ENCODE results near the gene NAALADL1.

Gene NAALADL1

DNA sequence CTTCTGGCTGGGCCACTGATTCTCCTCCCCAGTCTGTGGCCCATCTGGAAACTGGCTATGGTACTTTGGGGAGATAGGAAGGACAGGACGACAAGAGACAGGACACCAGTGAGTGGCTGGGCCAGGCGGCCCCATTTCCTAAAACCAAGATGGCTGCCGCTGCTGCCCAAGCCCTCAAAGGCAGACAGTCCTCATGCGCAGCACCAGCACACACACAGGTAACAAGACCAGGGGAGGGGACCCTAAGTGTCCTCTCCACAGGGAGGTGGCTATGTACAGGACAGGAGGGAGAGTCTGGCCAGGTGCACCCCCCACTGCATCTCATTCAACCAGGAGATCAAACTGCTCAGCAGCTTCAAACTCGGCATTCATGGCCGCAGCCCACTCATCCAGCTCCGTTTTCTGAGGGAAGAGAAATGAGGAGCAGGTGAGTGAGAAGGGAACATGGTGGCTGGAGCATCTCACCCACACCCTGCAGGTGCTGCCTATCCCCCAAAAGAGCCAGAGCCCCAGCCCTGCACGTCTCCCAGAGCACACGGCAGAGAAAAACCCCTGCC is 20.5 kb upstream of the NAALADL1 start:
- no peak for DNase-seq

DNA sequence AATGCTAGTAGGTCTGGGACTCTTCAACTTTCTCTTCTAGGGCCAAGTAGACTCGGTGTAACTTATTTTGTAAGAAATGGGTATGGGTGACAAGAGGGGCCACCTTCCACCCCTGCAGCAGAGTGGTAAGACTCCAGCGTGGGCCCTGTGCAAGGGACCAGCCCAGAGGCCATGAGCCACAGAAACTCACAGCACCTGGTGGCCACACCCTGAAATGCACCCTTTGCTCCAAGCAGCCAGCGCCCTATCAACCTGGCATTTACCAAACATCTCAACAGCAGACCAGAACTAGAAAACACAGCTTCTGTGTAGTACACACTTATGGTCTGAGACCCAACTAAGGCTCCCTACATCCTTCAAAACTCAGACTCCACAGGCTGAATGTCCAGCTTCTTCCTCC is 19.8 kb upstream of the NAALADL1 start:
- DNase-seq: peak; percentile 72

DNA sequence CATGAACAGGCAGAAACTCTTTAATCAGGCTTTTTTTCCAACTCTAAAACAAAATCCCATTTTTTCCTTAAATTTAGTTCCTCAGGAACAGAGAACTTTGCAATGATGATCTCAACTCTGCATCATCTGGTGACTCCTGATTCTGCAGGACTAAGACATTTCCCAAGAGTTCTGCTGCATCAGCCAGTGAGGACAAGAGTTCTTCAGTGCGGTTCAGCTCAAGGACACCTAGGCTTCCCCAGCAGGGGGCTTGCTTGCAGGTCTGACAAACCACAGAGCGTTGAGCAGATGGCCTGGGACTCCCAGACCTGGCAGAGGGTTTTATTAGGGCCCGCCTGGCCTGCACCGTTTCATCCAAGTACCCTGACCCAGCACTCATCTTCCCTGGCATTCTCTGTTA is 19.1 kb upstream of the NAALADL1 start:
- no peak for DNase-seq

DNA sequence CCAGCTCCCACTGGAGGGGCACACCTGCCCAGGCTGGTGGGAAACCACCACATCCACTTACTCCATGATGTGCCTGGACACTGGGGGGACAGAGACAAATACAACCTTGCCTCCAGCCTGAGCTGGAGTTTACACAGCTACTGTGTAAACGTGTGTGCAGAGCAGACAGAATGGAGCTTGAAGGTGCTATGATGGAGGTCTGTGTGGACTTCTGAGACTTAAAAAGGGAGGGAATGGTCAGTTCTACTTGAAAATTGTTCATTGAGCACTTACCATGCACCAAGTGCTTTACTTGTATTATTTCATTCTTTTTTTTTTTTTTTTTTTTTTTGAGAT is 14.2 kb upstream of the NAALADL1 start:
- DNase-seq: no peak

DNA sequence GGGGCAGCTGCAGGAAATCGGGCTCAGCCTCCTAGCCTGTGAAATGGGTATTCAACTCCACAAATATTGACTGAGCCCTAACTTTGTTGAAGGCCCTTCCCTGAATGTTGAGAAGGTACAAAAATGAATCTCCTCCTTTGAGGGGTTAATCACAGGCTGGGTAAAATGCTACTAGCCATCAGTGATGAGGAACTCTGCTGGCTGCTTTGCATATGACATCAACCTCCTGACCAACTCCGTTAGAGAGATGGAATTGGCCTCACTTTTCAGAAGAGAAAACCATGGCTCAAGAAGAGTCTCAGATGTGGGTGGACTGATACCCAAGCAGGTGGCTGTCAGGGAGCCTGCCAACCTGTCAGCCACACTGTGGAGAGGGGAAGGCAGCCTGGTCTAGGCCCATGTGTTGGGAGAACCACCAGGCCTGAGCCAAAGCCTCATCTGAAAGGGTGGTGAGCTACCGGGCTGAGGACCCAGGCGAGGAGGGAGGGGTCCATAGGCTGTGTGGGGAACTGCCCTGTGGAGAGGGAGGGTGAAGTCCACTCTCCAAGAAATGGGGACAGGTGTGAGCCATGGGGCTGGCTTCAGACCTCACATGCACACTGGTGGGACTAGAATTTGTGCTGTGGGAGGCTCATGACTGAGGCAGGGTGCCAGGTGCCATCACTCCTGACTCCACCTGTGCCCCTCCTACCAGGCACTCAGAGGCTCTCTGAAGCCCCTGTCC is 13.7 kb upstream of the NAALADL1 start:
- DNase-seq: no peak

DNA sequence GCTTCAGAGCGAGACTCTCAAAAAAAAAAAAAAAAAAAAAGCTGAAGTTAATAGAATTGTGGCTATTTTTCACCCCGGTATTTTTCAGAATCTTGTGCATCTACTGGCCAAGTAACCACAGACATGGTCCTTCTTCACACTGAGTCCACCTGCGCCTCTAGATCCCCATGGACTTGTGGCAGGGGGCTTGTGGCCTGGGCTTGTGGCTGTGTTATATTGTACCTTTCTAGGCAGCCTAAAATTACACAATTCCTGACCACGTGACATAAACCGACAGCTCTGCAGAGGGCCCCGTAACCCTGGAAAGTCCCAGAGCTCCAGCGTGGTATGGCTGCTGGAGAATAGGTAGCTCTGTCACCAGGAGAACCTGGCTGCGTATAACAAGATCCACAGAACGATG is 10.9 kb upstream of the NAALADL1 start:
- DNase-seq: no peak

DNA sequence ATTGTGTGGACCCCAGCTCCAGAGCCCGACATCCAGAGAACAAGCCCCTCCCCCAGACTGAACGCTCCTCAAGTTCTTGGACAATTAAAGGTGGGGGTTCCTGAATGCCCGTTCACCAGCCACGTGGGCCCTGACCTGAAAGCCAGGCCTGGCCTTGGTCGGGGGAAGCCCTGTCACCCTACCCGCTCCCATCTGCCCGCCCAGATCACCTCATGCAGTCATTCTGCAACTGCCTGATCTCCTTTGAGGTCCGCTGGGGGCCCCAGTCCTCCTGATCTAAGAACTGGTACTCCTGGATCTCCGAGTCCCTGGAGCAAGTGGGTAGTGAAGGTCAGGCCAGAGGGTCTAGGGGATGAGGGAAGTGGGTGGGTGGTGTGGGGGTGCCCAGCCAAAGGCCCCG is 9.1 kb upstream of the NAALADL1 start:
- DNase-seq: no peak

DNA sequence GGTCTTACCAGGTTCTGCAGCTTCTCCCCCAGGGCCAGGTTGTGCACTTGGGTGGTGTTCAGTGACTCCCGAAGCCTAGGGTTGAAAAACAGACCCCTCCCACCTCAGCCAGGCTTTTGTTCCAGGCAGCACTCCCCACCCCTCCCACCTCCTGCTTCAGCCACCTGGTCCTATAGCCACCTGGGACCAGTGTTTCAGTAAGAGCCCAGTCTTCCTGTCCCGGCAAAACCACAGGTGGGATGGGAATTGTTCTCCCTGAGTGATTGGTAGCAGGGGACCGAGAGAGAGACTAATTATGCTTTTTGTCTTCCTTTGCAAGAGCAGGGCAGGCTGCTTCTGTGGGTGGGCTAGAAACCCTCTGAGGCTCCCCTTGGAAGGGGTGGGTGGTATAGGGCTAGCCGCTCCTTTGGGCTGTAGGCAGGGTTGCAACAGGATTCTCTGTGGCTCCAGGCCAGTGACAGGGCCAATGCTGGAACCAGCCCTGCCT is 8.5 kb upstream of the NAALADL1 start:
- no peak for DNase-seq

DNA sequence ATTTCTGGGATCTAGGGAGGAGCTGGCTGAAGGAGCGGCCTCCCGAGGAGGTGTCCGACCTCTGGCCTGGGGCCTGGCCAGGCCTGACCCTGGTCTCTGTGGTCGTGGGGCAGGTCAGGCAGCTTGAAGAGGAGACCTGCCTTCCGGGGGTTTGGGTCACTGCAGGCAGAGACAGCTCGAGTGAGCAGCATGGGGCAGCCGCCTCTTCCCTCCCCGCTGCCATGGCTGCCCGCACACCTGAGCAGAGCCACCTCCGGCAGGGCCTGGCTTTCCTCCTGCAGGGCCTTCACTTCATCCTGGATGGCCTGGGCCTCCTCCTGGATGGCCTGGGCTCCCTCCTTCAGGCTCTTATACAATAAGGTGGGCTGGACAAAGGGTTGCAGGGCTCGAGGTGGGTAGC is 8.0 kb upstream of the NAALADL1 start:
- no peak for DNase-seq

DNA sequence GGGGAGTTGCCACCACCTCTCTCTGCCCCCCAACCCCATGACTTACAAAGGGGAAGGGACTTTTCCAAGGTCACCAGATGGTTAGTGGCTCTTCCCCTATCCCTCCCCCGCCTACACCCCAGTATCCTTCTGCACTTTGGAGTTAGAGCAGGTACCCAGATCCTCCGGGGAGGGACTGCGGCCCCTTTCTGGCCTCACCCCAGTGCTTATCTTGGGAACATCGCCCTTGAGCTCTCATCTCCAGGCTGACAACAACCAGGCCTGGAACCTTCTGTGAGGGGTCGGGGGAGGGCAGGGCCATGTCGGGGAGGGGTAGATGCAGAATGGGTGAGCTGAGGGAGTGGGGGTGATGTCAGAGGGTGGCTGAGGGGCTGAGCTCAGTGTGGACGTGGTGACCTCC is 7.5 kb upstream of the NAALADL1 start:
- no peak for DNase-seq

DNA sequence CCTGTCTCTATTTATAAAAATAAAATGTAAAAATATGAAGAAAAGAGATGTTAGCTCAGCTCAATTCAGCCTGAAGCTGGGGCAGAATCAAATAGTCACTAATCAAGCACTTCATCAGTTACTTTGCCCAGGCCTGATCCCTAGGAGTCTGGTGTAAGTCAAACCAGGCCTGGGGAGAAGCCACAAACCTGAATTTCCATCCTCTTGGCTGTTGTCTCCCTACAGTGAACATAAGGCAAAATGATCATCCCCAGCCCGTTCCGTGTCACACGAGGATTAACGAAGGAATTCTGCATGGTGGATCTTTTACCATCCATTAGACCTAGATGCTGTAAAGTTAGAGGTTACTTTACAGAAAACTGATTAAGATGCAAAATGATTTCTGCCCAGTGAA is 6.5 kb upstream of the NAALADL1 start:
- no peak for DNase-seq

DNA sequence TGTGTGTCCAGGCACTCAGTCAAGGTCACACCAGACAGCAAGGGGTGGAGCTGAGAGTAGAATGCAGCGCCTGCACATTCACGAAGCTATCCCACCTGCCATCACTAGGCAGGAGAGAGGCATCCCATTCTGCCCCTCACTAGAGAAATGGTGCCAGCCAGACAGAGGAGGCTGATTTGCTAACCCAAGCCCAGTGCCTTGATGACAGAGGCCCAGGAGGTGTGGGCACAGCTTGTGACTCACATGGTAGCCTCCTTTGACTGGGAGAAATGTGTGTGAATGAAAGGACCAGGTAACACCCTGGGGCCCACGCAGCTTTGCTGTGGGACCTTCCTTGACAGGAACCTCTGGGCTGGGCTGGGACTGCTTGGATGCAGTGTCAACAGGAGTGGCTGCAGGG is 5.2 kb upstream of the NAALADL1 start:
- no peak for DNase-seq

DNA sequence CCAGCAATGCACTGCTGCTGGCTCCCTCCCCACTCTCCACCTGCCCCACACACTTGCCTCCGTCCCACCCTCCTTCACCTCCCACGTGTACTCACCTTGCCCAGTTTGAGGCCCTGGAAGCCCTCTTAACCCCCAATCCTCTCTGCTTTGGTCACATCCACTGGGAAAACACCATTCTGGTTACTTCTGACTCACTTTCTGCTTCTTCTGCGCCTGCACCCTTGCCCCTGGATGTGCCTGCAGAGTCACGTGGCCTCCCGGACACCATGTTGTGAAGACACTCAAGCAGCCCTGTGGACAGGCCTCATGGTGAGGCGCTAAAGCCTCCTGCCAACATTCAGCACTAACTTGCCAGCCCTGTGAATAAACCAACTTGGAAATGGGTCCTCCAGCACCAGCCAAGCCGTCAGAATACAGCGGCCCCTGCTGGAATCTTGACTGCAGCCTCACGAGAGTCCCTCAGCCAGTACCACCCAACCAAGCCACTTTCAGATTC is 2.6 kb upstream of the NAALADL1 start:
- DNase-seq: no peak

DNA sequence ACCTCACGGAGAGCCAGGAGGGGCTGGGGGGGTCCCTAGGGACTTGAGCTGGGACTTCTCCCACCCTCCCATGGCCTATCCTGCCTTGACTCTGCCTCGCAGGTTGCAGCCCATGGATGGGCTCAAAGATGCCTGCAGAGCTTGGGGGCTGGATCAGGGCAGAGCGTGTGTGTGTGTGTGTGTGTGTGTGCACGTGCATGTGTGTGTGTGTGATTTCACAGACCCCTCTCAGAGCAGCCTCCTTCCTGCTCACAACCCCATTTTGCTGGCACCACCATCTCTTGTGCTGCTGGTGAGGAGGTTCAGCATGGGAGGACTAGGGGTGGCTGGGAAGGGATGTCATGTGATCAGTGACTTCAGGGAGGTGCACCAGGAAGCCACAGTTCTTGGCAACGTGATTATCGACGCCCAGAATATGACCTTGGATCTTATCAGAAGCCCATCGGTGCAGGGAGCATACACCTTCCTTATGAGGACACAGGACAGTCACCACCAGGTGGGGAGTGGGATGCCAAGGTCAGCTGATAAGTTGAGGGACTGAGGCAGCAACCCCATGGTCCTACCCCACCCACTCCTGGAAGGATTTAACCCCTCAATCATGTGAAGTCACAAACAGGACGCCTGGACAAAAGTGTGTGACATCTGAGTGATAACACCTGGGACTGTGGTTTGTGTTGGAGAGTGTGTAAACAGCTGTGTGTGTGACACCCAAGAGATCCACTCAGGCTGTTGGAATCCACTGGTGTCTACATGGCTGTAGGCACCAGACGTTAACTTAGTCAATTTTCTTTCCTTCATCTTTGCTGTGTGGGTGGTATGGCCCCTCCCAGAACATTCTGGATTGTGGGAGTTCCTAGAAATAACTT is 1.8 kb upstream of the NAALADL1 start:
- DNase-seq: no peak

DNA sequence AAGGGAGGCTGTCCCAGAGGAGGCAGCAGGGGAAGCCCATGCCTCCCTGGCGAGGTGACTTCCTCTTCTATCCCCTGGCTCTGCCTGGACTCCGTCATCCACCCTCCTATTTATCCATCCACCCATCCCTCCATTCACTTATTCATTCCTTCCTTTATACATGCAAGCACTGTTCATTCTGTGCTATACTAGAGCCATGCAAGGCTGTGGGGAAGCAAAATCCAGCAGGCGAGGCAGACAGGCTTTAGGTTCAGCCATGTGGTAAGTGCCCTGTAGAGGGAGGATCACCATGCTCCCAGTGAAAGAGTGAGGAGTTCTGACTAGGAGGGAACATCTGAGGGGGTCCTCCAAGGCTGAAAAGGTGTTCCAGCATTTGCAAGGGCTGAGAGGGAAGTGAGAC is 1.2 kb upstream of the NAALADL1 start:
- no peak for DNase-seq

DNA sequence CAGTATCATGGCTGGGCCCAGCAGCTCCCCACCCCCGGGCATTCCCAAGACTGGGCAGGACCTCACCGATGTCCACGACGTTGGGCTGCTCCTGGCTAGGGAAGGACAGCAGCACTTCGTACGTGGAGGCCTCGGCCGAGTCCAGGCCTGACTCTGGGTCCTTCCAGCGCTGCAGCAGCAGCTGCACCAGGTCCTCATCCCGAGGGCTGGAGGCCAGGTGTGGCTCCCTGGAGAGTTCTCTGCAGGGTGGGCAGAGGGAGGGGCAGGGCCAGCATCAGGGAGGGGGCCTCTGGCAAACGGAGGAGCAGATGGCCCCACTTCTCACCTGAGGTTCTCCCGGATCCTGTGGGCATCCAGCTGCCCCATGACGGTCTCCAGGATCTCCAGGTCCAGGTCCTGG is 341 bp downstream of the NAALADL1 start:
- no peak for DNase-seq

DNA sequence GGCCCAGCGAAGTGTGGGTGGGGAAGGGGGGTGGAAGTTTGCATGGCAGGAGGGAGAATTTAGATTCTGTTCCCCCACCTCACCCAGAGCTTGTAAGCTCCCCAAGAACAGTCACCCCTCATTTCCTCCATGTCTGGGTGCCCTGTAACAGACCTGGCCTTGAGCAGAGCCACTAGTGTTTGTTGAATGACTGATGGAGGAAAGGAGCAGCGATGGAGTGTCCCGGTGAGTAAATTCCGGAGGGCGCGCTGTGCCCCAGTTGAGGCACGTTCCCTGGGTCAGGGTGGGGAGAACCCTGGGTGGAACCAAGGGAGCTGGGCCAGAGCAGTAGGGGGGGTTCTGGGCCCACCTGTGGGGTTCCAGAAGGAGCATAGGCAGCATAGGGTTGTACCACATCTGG is 827 bp downstream of the NAALADL1 start:
- DNase-seq: no peak

DNA sequence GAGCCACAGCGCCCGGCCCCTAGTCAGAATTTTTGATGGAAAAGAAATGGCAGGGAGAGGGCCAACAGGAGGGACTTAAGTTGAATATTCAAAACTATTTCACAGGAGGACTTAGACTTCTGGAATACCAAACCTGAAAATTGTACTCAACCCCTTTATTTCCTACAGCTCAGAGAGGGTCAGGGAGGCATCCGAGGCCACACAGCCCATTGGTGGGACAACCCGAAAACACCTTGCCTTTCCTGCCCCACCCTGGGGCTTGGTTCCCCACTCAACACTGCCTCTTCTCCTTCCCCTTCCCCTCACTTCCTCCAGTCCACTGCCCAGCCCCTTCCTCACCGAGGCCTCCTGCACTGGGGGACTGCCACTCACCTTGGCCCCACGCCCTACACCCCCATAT is 1.4 kb downstream of the NAALADL1 start:
- no peak for DNase-seq

DNA sequence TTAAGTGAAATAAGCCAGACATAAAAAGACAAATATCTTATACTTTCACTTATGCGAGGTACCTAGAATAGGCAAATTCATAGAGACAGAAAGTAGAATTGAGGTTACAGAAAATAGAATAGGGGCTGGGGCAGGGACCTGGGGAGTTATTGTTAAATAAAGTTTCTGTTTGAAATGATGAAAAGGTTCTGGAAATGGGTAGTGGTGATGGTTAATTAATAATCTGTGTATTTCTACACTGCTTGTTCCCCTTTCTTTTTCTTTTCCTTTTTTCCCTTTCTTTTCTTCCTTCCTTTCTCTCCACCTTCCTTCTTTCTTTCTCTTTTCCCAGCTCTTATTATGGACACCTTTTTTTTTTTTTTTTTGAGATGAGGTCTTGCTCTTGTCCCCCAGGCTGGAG is 2.8 kb downstream of the NAALADL1 start:
- DNase-seq: no peak

DNA sequence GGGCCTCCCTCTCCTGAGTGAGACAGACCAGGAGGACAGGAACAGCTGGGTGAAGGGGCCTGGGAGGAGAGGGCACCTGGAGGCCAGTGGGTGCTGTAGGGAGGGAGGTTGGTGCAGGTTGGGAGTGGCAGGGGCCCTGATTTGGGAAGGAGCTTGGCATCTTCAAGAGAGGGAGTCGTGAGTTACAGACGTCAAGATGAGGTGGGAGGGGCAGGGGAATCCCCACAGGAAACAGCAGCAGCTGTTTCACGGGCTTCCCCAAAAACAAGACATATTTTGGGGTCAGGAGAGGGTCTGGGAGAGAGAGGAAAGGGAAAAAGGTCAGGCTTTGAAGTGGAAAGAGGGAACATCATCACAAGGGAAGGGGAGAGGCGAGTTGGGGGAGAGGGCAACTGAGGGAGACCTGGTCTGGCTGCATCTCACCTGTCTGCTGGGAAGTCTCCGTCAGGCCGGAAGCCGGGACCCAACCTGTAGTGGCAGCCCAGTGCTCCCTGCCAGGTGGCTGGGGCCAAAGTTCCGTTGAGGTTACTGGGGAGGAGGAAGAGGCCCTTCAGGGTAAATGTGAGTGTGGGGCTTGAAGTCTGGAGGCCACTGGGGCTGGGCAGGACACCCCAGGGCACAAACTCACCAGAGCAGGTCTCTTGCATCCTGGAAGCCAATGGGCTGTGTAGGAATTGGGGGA is 4.4 kb downstream of the NAALADL1 start:
- peak; percentile 22 for DNase-seq

DNA sequence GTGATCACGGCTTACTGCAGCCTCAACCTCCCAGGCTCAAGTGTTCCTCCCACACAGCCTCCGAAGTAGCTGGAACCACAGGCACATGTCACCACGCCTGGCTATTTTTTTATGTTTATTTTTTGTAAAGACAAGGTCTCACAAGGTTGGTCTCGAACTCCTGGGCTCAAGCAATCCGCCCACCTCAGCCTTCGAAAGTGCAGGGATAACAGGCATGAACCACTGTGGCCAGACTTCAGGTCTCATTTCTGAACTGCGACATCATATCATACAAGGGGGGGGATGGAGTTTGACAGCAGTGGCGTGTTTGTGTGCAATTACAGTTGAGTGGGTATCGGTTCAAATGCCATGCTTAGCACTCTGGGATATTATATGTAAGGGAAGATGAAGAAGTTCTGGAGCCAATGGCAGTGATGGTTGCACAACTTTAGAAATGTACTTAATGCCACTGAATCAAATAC is 6.9 kb downstream of the NAALADL1 start:
- DNase-seq: no peak

DNA sequence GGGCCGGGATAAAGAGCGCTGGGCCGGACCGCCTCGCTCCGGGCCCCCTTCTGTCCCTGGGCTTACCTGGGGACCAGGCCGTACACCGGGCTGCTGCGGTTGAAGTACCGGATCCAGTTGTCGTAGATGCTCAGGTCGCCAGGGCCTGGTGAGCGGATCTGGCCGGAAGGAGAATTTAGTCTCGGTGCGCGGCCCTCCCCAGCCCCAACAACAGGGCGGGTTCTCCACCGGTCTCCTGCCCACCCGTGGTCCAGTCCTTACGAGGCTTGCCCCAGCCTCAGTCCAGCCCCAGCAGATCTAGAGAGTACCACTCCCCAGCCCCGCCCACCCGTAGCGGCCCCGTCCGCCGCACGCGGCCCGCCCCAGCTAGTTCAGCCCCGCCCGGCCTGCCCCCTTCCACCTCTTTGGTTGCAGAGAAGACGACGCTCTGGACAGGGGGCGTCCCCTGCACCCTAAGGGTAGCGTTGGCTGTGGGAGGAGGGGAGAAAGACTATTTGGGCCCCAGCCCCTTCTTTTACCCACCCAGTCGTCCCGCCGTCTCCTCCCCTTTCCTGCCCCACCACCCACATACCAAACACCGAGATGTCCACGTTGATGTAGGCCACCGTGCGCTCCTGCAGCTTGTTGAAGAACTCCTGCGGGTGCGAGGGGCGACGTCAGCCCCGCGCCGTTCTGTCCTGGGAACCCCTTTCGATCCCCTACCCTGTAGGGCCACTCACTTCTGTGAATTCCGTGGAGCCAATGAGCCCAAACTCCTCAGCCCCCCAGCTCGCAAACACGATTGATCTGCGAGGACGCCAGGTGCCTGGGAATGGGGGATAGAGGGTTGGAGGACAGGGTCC is 10.6 kb downstream of the NAALADL1 start:
- peak; percentile 23 for DNase-seq
